ENCODE data around the gene RSL1D1.
A peak's percentile ranks its signal among the peaks of the same experiment; 100 is the strongest.
"Not testable (repeated sequence)": the region's sequence is repeated elsewhere in the genome, so short reads cannot be mapped to it uniquely, and the experiment has no call there.

Gene RSL1D1

DNA sequence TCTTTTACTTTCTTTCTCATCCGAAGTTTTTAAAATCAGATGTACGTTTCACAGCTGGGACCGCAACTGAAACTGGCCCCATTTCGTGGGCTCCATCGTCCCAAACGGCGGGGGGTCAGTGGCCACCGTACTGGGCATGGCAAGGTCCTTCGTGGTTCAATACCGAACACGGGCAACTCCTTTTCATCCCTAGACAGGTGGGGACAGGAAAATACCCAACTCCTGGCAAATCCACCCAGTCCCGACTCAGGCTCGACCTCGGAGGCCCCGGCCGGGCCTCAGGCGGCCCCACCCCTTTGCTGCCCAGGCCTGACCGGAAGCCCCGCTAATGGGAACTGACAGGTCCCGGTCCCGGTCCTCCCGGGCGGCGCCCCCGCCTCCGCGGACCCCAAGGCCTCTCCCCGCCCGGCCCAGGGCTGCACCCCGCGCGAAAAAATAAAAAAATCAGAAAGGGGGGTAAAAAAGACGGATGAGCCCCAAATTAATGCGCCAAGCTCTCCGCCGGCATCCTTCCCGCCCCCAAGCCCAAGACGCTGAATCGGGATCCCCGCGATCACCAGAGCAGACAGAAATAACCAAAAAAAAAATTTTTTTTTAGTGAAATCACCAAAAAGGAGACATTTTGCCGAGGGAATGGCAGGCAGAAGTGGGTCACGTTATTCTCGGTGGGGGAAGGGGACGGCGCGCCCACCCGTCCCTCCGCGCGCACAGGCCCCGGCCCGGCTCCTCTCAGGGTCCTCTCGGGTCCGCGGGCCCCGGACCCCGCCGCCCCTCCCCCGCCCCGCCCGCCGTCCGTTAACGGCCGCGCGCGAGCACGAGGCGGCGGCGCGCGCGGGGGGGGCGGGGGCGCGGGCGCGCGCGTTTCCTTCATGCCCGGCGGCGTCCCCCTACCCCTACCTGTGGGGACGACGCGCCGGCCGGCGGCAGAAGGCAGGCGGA, 54.8 kb downstream of the RSL1D1 start:
- DNase-seq = peak; percentile 53

DNA sequence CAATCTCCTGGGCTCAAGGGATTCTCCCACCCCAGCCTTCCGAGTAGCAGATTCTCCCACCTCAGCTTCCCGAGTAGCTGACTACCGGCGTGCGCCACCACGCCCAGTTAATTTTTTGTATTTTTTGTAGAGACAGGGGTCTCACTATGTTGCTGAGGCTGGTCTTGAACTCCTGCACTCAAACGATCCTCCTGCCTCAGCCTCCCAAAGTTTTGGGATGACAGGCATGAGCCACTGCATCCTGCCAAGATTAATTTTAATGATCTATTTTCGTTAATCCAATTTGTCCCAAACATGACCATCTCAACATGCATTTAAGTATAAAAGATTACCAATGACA, 55.5 kb downstream of the RSL1D1 start:
- DNase-seq = no peak

DNA sequence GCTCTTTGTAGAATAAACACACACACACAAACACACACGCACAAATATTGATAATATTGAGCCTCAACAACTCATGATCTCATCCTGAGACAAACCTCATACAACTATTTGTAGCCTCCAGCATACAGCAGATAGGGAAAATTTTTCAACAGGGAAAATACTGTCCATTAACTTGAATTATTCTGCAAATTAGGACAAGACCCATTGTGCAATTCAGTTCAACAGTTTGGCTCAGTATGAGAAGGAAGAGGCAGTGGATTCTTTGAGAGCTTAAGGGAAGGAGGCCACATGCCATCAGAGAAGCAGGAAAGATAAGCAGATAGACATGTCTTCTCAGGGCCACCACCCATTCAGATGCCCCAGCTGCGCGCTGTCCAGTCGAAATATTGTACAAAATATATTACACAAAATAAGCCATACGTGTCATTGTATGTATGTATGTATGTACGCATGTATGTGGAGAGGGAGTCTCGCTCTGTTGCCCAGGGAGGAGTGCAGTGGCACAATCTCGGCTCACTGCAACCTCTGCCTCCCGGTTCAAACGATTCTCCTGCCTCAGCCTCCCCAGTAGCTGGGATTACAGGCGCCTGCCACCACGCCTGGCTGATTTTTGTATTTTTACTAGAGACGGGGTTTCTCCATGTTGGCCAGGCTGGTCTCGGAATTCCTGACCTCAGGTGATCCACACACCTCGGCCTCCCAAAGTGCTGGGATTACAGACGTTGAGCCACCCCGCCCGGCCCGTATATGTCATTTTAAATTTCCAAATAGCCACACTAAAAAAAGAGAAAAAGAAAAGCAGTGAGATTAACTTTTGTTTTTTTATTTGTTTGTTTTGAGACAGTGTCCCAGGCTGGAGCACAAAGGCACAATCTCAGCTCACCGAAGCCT, 56.1 kb downstream of the RSL1D1 start:
- no peak for DNase-seq

DNA sequence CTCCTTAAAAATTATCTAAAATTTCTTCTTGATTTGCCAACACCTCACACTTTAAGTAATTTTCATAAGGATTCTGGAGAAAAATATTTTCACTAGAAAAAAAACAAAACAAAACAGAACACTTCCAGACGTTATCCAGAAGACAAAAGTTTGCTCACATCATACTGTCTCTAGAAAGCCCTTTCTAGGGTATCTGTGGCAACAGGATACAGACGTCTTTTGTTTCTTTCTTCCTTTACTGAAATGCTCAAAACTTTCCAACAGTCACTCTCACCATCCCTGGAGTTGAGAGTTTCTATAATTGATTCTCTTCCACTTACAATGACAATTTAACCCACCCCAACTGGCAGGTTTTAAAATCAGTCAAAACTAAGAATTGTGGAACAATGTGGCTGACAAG, 56.9 kb downstream of the RSL1D1 start:
- no peak for DNase-seq

DNA sequence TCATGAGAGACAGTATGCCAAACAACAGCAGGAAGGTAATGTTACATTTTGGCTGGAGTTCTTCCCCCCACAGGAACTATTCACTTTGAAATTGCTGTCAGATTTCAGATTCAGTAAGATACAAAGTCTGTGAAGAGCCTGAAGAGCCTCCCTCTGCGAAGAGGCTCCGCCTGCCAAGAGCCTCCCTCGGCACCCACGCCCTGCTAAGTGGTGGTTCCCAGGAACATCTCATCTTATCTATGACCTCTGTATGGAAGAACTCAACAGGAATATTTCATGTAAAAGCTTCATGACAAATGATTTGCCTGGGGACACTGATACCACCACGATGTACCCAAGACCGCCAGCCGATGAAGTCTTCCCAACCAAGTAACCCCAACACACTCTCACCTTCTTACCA, 57.5 kb downstream of the RSL1D1 start:
- no peak for DNase-seq

DNA sequence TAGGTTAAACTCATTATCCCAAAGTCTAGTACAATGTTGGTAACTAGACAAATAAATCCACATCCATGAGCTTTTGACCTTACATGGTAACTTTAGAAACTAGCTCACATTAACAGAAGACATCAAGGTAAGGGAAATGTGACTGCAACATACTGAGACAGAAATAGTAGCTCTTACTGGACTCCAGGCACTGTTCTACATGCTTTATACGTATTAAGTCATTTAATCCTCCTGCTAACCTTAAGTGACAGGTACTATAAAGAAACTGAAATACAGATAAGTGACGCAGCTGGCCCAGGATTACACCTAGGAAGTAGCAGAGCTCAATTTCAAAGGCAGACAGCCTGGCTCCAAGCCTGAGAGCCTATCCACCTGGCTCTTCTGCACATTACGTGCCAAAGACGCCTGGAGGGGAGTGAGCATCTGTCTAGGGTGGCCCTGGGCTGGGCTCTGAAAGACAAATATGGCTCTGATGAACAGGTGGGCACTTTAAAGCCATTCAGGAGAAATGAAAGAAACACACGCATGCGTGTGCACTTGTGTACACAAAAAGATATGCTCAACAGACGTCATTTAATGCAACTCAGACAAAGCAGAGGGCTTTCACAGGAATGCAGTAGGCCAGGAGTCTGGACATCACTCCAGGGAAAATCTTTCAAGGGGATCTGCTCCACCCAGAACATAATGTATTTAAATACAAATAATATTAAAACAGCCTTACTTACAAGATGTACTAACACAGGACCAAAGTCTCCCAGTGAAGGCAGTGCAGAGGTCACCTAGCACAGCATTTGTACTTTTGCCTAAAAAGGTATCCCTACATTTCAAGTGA, 58.7 kb downstream of the RSL1D1 start:
- peak; percentile 17 for DNase-seq

DNA sequence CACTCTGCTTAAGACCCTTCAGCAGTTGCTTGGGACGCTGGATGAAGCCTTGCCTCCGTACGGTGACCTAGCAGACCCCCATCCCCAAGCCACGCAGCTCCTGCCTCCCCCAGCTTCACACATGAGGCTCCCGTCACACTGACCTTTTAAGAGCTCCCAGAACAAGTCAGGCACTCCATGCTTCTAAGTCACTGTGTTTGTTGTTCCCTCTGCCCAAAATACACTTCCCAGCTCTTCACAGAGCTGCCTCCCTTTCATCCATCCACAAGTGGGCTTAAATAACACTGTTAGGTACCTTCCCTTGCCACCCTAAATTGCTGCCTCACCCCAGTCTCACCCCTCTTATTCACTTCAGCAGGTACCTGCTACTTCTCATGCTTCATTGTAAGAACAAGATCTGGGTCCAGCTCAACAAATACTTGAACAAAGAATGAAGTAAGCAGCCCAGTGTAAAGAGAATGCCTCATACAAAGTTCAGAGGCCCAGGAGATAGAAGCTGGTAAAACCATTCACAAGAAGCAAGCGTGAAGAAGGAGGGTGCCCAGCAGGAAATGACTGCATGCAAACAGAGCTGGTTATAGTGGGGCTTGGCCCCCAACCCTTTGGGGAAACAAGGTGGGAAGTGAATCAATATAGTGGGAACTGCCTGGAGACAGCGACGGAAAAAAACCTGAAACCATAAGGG, 60.1 kb downstream of the RSL1D1 start:
- no peak for DNase-seq

DNA sequence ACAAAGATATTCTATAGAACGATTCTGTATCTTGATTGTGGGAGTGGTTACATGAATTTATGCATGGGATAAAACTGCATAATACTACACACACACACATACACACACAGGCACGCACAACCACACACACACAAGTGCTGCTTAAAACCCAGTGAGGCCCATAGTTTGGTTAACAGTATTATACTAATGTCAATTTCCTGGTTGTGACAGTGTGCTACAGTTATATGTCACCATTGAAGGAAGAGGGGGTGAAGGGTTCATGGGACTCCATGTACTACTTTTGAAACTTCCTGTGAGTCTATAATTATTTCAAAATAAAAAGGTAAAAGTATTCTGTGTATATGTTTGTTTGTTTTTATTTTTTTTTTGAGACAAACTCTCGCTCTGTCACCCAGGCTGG, 62.4 kb downstream of the RSL1D1 start:
- no peak for DNase-seq

DNA sequence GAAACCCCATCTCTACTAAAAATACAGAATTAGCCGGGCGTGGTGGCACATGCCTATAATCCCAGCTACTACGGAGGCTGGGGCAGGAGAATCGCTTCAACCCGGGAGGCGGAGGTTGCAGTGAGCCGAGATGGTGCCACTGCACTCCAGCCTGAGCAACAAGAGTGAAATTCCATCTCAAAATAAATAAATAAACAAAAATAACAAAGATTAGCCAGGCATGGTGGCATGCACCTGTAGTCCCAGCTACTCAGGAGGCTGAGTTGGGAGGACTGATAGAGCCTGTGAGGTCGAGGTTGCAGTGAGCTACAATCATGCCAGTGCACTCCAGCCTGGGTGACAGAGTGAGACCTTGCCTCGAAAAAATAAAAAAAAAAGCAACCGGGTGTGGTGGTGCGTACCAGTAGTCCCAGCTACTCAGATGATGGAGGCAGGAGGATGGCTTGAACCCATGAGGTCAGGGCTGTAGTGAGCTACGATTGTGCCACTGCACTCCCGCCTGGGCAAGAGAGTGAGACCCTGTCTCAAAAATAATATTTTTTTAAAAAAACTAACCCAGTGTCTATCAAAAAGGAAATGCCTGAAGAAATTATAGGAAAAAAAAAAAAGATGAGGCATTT, 66.3 kb downstream of the RSL1D1 start:
- not testable (repeated sequence) for DNase-seq

DNA sequence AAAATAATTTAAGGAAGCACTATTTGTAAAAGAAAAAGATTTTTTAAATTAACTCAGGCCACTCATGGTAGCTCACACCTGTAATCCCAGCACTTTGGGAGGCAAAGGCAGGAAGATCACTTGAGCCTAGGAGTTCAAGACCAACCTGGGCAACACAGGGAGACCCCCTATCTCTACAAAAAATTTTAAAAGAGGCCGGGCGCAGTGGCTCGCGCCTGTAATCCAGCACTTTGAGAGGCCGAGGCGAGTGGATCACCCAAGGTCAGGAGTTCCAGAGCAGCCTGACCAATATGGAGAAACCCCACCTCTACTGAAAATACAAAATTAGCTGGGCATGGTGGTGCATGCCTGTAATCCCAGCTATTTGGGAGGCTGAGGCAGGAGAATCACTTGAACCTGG, 67.0 kb downstream of the RSL1D1 start:
- not testable (repeated sequence) for DNase-seq

DNA sequence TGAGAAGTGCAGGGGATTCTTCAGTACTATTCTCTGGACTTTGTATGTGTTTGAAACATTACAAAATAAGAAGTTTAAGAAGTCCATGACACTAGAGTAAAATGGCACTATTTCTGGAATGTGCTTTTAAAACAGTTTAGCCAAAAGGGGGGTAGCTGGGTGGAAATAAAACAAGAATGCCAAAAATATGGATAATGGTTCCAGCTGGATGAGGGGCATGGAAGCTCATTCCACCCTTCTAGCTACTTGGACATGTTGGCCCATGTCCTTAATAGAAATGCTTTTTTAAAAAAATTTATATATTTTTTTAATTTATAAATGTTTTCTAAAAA, 67.3 kb downstream of the RSL1D1 start:
- no peak for DNase-seq
